Measurements from ENCODE around the gene OR5T2.

Gene OR5T2

DNA sequence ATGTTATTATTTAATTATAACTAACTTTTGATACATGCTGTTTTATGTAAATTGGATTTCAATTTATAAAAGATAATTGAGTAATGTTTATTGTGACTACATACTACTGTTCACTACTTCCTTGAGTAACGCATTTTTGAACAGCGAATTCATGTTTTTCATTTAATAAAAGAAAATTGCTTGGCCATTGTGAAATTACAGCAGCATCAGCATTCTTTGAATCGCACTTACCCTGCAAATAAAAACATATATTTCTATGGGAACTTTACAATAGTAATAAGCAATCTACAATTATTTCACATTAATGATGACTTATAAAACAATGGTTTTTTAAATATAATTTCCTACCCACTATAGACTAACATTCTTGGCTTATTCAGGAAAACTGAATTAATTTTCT lies 37.4 kb downstream of the OR5T2 start:
- TF ChIP-seq CTCF (IDR thresholded peaks at IDR 0.05; ENCODE audit: borderline replicate concordance, insufficient read depth, low read depth, low read length), result no peak
- H3K4me3 ChIP-seq (ENCODE audit: low read depth, low read length), result no peak overlapping the region

DNA sequence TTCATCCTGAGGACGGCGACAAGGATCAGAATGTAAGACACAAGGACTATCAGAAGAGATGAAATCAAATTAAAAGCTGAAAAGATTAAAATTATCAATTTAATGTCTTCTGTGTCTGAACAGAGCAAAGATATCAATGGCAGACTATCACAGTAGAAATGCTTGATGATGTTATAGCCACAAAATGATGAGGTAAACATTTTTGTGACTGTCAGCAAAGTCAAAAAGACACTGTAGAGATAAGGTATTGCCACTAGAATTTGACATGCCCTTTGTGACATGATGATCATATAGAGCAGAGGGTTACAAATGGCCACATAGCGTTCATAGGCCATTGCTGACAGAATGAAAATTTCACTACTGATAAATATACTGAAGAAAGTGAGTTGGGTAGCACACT lies 45.5 kb downstream of the OR5T2 start:
- no peak overlapping the region for H3K4me3 ChIP-seq (ENCODE audit: low read depth, low read length)
- no peak for TF ChIP-seq CTCF (IDR thresholded peaks at IDR 0.05; ENCODE audit: borderline replicate concordance, insufficient read depth, low read depth, low read length)

- TF ChIP-seq CTCF (IDR thresholded peaks at IDR 0.05; ENCODE audit: borderline replicate concordance, insufficient read depth, low read depth, low read length), result no peak
- H3K4me3 ChIP-seq (ENCODE audit: low read depth, low read length), result no peak overlapping the region
These were observed 50.6 kb downstream of the OR5T2 start for GRCh38 chr11:56183459-56183858.
